HEK293T (cell line): ENCODE data around the gene ELOA2.
"Not testable (repeated sequence)": the region's sequence is repeated elsewhere in the genome, so short reads cannot be mapped to it uniquely, and the experiment has no call there.

Experiments used
- CTCF ChIA-PET: fragments of 350-600 bp; formaldehyde crosslinking; extraction: SDS; loops from one replicate; lab custom pipeline; 2021; ENCODE audit warnings: antibody characterized with exemption, inconsistent platforms; lab: Yijun Ruan, JAX
- POLR2A ChIA-PET: fragments of 350-600 bp; formaldehyde crosslinking; extraction: SDS; loops from one replicate; lab custom pipeline; 2020; ENCODE audit warnings: antibody characterized with exemption, inconsistent platforms; lab: Yijun Ruan, JAX
- DNase-seq: peaks from one replicate; pipeline ENCODE4 v3.0.0; 2012; ENCODE audit warnings: mixed read lengths; ENCODE audit errors: extremely low spot score
- ARNT ChIP-seq: fragments of 450-650 bp; IDR thresholded peaks from 2 replicates; pipeline ENCODE4 v1.6.1; 2017; ENCODE audit warnings: mild to moderate bottlenecking
- BHLHE40 ChIP-seq: fragments of 450-650 bp; IDR thresholded peaks from 2 replicates; pipeline ENCODE4 v1.6.1; 2016; ENCODE audit warnings: mild to moderate bottlenecking, moderate library complexity, borderline replicate concordance
- CTBP1 ChIP-seq: fragments of 450-650 bp; IDR thresholded peaks from 2 replicates; pipeline ENCODE4 v1.6.1; 2016; ENCODE audit warnings: borderline replicate concordance
- ELF4 ChIP-seq: fragments of 450-650 bp; IDR thresholded peaks from 2 replicates; pipeline ENCODE4 v1.6.1; 2017; ENCODE audit warnings: antibody characterized with exemption
- FOXA1 ChIP-seq: fragments of 450-650 bp; IDR thresholded peaks from 2 replicates; pipeline ENCODE4 v1.6.1; 2016; ENCODE audit warnings: mild to moderate bottlenecking
- FOXK2 ChIP-seq: fragments of 450-650 bp; IDR thresholded peaks from 2 replicates; pipeline ENCODE4 v1.6.1; 2016; ENCODE audit warnings: mild to moderate bottlenecking
- FOXM1 ChIP-seq: fragments of 450-650 bp; IDR thresholded peaks from 2 replicates; pipeline ENCODE4 v1.6.1; 2017; ENCODE audit warnings: mild to moderate bottlenecking, borderline replicate concordance
- HDGF ChIP-seq: fragments of 450-650 bp; IDR thresholded peaks from 2 replicates; pipeline ENCODE4 v1.6.1; 2017; ENCODE audit warnings: antibody characterized with exemption, borderline replicate concordance
- L3MBTL2 ChIP-seq: fragments of 450-650 bp; conservative IDR thresholded peaks from 2 replicates; pipeline ENCODE4 v1.6.1; 2016; ENCODE audit warnings: mild to moderate bottlenecking
- LEF1 ChIP-seq: fragments of 450-650 bp; IDR thresholded peaks from 2 replicates; pipeline ENCODE4 v1.6.1; 2017; ENCODE audit warnings: mild to moderate bottlenecking, borderline replicate concordance
- NFRKB ChIP-seq: fragments of 450-650 bp; IDR thresholded peaks from 2 replicates; pipeline ENCODE4 v1.6.1; 2016; ENCODE audit warnings: mild to moderate bottlenecking, moderate library complexity
- SP1 ChIP-seq: fragments of 450-650 bp; IDR thresholded peaks from 2 replicates; pipeline ENCODE4 v1.6.1; 2017
- SUZ12 ChIP-seq: fragments of 450-650 bp; IDR thresholded peaks from 2 replicates; pipeline ENCODE4 v1.6.1; 2016; ENCODE audit warnings: mild to moderate bottlenecking
- TARDBP ChIP-seq: fragments of 450-650 bp; IDR thresholded peaks from 2 replicates; pipeline ENCODE4 v1.6.1; 2016
- ZNF384 ChIP-seq: fragments of 450-650 bp; IDR thresholded peaks from 2 replicates; pipeline ENCODE4 v1.6.1; 2016
- TF ChIP-seq, protein P1 (sequence below): fragments of 450-650 bp; IDR thresholded peaks from 2 replicates; pipeline ENCODE4 v1.6.1; 2016

Gene ELOA2

GRCh38 chr18:47062471-47062870 lies 27.1 kb upstream of the ELOA2 start:
- no peak for DNase-seq
- ChIA-PET CTCF (no interaction called here), POLR2A (no interaction called here)
- TF ChIP-seq HDGF (no peak), TARDBP (no peak), CTBP1 (no peak), ARNT (no peak), NFRKB (no peak), BHLHE40 (no peak), LEF1 (no peak), FOXM1 (no peak), ZNF384 (no peak), FOXA1 (no peak), L3MBTL2 (no peak), SUZ12 (no peak), SP1 (no peak), FOXK2 (no peak), ELF4 (no peak)
- TF ChIP-seq, protein P1, sequence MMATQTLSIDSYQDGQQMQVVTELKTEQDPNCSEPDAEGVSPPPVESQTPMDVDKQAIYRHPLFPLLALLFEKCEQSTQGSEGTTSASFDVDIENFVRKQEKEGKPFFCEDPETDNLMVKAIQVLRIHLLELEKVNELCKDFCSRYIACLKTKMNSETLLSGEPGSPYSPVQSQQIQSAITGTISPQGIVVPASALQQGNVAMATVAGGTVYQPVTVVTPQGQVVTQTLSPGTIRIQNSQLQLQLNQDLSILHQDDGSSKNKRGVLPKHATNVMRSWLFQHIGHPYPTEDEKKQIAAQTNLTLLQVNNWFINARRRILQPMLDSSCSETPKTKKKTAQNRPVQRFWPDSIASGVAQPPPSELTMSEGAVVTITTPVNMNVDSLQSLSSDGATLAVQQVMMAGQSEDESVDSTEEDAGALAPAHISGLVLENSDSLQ = no peak

- TF ChIP-seq SUZ12 = no peak
- no peak for TF ChIP-seq FOXA1
- TF ChIP-seq HDGF = no peak
- no peak for TF ChIP-seq TARDBP
- TF ChIP-seq FOXM1 = no peak
- no peak for TF ChIP-seq SP1
- no peak for TF ChIP-seq FOXK2
- no peak for TF ChIP-seq CTBP1
- no peak for TF ChIP-seq ZNF384
- TF ChIP-seq, protein P1 = no peak
- TF ChIP-seq BHLHE40 = no peak
- TF ChIP-seq NFRKB = no peak
- no peak for TF ChIP-seq ARNT
- no peak for TF ChIP-seq LEF1
- TF ChIP-seq ELF4 = no peak
- no peak for TF ChIP-seq L3MBTL2
- no peak for DNase-seq
- POLR2A ChIA-PET = no interaction called here
- CTCF ChIA-PET = interaction anchor here (0.5 to 1.9 kb wide), 2 partner anchors 150 to 282 kb away, joined by 5 to 8 read pairs; no protein-coding TSS in a partner anchor
Observed at GRCh38 chr18:47054369-47054768, 18.9 kb upstream of the ELOA2 start.

- TF ChIP-seq LEF1 = no peak
- TF ChIP-seq TARDBP = no peak
- no peak for TF ChIP-seq BHLHE40
- TF ChIP-seq L3MBTL2 = no peak
- no peak for TF ChIP-seq NFRKB
- TF ChIP-seq FOXA1 = no peak
- DNase-seq = peak; percentile 15
- ChIA-PET CTCF (no interaction called here), POLR2A (no interaction called here)
Observed at GRCh38 chr18:47050468-47050867, 15.0 kb upstream of the ELOA2 start.

GRCh38 chr18:47040982-47041381 lies 5.6 kb upstream of the ELOA2 start:
- POLR2A ChIA-PET = no interaction called here
- DNase-seq = no peak
- TF ChIP-seq FOXM1 (no peak), ARNT (no peak), FOXK2 (no peak), FOXA1 (no peak), TARDBP (no peak), SUZ12 (no peak), L3MBTL2 (no peak), NFRKB (no peak), LEF1 (no peak), ELF4 (no peak), SP1 (no peak), BHLHE40 (no peak), CTBP1 (no peak), HDGF (no peak), ZNF384 (no peak)
- TF ChIP-seq, protein P1 = no peak
- CTCF ChIA-PET = no interaction called here

DNA sequence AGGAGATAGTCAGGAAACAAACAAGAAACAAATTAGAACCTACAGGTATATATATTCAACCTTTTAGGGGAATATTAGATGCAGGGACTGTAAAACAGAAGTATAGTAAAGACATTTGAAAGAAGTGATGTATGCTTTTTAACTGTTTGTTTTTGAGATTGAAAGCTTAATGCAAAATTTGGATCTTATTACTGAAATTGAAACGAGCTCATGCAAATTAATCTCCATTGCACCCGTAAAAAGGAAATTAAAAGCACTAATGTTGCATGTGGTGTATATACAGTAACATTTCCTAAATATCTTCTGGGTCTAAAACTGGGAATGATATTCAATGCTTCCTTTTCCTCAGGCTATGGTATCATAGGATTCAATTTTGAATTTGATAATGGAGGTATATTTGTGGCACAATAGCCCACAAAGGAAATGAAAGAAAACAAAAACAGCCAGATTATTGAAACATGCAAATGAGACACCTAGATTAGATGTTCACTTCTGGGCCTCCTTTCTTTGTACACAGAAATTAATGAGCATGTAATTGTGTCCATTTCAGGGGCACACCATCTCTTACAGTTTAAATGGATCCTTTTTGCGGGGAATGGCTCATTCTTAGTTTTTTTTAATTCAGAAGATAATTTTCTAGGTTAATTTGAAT lies 1.6 kb upstream of the ELOA2 start:
- CTCF ChIA-PET = interaction anchor here (1.1 kb wide), 1 partner anchor 29 kb away, joined by 3 read pairs; no protein-coding TSS in a partner anchor

DNA sequence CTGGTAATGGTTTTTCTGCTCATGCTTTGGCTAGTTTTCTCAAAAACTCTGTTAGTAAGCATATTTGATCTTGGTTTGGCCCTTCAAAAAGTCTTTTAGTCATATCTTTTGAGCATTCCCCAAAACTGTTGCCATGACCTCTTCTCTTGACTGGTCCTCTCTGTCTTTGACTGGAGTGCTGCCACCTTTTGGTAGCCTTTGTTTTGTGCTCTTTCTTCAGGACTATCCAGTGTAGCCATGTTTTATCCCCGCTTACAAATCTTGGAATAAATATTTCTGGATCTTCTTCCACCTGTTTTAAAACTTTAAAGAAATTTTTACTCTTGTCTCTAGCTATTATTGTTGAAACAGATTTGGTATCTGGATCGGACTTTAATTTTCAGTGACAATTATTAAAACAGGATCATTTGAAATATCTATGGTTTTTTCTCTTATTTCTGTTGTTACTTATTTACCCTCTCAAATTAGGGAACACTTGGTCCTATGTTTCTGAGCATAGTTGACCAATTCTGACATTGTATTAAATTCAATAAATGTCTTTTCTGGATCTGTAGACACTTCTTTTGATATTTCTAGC lies 965 bp upstream of the ELOA2 start:
- ChIA-PET CTCF (interaction anchor here (1.1 kb wide), 1 partner anchor 29 kb away, joined by 3 read pairs; no protein-coding TSS in a partner anchor), POLR2A (no interaction called here)
- TF ChIP-seq HDGF = no peak
- TF ChIP-seq NFRKB = no peak
- no peak for TF ChIP-seq TARDBP
- no peak for TF ChIP-seq BHLHE40
- no peak for TF ChIP-seq L3MBTL2
- TF ChIP-seq FOXA1 = no peak
- TF ChIP-seq ELF4 = no peak
- TF ChIP-seq, protein P1 = no peak
- TF ChIP-seq LEF1 = no peak
- no peak for TF ChIP-seq FOXK2
- no peak for TF ChIP-seq ARNT
- no peak for TF ChIP-seq SP1
- TF ChIP-seq ZNF384 = no peak
- TF ChIP-seq FOXM1 = no peak
- TF ChIP-seq SUZ12 = no peak
- no peak for TF ChIP-seq CTBP1
- DNase-seq = peak; percentile 23

More for the DNA sequence above, 1.6 kb upstream of the ELOA2 start:
- TF ChIP-seq LEF1 = no peak
- POLR2A ChIA-PET = no interaction called here
- DNase-seq = no peak

DNA sequence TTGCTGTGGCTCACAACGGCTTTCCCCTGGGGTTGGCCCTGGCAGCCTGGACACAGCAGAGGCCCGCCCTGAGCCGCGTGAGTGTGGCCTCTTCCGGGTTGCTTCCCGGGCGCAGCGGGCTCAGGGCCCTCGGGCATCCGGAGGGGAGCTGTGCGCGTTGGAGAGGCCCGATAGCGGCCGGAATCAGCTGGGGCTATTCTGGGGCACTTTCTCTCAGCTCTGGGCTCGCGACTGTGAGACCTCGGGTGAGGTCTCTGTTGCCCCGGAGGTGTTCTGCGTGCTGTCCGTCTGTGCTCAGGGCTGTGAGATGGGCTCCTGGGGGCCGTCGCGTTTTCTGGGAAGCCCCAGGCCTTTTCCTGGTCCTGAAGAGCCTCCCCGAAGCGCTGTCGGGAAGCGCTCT lies 830 bp downstream of the ELOA2 start:
- POLR2A ChIA-PET, CTCF ChIA-PET, DNase-seq: not testable (repeated sequence)
